ENCODE measurements around the gene SHLD2. TPM values are rescaled to one million over a fixed set of nuclear protein-coding genes. Genes with fewer than 3 reads are reported as not detected.
"Not testable (repeated sequence)": the region's sequence is repeated elsewhere in the genome, so short reads cannot be mapped to it uniquely, and the experiment has no call there.

Gene SHLD2
- total RNA-seq, 1 donor from 2014 or later = 18.4 TPM

DNA sequence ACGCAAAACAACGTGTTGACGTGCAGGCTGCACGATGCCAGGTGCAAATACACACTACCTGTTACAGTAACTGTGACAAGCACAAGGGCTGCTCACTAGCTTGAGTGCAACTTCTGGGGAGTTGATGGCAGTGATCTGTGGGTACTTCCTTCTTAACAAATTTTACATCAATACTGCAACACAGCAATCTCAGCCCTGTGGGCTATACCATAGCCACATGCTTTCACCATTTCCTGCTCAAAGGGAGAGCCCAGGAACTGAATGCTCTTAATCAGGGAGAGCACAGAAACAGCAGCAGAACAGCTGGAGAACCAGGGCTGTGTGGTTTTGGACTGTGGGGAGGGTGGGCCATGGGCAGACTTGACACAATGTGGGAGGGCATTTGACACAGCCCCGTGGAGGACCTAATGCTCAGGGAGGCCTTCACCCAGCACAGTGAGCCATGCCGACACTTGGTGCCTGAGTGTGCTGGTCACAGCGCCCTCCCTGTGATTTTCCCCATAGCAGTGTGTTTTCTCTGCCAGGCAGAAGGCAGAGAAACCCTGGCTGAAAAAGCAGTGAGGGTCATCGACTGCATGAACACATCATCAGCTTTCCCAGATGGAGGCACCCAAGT is 118.3 kb downstream of the SHLD2 start:
- not testable (repeated sequence) for DNase-seq (ENCODE audit: low spot score)

DNA sequence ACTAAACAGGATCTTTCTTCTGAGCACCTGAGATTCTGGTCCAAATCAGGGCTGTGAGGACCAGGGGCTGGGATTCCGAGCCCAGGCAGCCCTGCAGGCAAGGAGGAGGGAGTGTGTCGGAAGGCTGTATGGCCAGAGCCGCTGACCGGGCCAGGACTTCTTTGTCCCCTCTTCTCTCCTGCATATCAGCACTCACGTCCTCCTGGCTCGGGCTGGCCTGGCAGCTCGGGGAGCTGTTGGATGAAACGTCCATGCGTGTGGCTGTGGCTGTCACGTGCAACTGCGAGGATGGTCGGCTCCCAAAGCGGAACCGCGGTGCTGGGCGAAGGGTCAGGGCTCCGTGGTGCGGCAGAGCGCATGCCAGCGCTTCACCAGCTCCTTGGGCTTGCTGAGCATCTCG is 118.8 kb downstream of the SHLD2 start:
- not testable (repeated sequence) for DNase-seq (ENCODE audit: low spot score)

DNA sequence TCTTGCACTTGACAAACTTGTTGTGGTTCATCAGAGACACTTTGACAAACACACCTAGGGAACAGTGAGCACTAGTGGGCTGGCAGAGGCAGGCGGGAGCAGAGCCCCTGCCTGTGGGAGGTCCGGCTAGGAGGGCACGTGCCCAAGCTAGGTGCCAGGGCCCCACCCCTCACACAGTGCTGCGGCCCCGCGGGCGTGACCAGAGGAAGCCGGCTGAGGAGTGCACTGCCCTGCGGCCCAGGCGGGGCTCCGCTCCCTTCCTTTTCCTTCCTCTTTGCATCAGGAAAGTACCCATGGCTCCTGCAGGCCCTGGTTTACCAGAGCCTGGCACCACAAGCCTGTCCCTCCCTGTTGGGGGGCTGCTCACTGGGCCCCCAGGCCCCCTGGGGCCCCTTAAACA is 121.1 kb downstream of the SHLD2 start:
- not testable (repeated sequence) for DNase-seq (ENCODE audit: low spot score)

DNA sequence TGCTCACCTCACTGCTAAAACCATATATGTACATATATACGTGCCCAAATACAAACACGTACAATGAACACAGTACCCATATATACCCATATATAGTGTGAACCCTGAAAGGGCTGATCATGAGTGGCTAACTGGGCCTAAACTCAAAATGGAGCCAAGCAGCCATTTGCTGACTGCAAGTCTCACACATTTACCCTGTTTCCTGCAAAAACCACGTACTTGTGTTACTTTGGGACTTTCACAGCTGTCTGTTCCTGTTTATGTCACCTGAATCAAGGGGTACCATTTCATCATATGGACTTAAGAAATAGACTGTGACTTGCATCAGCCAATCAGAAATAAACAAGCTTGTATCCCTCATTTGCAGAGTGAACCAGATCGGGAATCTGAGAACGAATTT is 124.4 kb downstream of the SHLD2 start:
- DNase-seq (ENCODE audit: low spot score) = not testable (repeated sequence)

DNA sequence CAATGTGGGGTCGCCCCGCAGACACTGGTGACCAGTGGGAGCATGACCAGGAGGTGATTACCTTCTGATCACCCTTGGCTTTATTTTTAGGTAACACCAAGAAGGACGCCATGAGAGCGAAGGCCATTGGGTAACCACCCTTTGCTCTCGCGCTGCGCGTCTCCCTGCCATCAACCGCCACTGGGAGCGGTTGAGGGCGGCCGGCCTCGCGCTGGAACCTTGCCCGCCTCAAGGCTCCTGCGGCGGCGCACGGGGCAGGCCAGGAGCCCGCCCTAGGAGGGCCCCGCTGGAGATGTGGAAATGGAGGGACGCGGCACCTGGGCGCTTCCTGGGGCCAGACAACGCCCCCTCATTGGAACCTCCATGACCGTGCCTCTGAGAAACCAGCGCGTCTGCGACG is 127.8 kb downstream of the SHLD2 start:
- DNase-seq (ENCODE audit: low spot score) = not testable (repeated sequence)

DNA sequence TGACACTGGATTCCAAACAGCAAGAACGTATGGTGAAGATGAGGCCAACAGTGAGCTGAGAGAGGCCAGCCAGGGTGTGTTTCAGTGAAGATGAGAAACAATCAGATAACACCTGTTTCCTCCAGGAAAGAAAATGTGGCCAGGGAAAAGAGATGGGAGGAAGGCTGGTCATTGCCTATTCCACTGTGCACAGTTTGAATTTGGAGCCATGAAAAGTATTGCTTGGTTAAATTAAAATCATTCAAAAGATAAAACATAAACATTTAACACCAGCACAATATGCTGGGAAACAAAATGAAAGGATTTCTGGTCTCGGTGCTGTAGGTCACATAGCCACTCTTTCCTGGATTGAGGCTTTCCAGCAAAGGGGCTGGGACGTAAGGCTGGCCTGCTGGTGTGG is 130.1 kb downstream of the SHLD2 start, which contains the start of gene NUTM2A:
Gene NUTM2A, plus strand, starts transcription at position 301 of the 400 bp plus-strand sequence. CDS start 383 bp downstream, outside the sequence.
- DNase-seq (ENCODE audit: low spot score) = not testable (repeated sequence)

DNA sequence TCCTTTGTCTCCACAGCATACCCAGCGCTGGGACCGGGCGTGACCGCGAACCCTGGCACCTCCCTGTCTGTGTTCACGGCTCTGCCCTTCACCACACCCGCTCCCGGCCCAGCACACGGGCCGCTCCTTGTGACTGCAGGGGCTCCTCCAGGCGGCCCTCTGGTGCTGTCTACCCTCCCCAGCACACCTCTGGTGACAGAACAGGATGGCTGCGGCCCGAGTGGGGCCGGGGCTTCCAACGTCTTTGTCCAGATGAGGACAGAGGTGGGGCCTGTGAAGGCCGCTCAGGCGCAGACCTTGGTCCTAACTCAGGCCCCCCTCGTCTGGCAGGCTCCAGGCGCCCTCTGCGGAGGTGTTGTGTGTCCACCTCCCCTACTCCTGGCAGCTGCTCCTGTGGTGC is 133.2 kb downstream of the SHLD2 start:
- not testable (repeated sequence) for DNase-seq (ENCODE audit: low spot score)

DNA sequence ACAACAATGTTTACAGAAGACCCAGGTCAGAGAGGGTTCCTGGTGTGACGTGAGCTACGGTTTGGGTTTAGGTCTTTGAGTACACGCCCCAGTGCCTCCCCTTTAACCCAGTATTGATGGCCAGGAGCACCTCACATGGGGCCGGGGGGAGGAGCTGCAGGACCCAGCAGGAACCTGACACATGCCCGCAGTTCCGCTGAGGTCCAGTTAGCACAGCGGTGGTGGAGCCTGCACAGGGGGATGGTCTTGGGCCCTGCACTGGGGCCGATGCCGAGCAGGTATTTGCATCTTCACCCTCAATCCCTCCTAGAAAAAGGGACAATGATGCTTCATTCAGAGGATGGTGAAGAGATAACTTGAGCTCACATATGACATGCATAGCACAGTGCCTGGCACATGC is 134.2 kb downstream of the SHLD2 start:
- not testable (repeated sequence) for DNase-seq (ENCODE audit: low spot score)

DNA sequence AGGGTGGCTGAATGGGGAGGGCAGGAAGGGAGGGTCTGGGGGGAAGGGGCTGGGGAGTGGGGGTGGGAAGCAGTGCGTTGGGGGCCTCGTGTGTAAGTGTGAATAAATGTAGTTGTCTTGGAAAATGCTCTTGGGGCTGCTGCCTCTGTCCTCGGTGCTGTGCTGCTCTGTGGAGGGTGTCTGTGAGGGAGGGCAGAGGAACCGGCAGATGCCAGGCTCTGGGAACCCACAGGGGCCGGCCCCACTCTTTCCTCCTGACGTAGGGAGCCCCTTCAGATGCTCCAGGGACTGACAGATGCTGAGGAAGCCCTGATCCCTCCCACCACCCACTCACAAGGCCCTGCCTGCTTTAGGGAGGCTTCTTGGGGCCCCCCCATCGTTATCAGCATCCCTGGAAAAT is 139.8 kb downstream of the SHLD2 start:
- not testable (repeated sequence) for DNase-seq (ENCODE audit: low spot score)

DNA sequence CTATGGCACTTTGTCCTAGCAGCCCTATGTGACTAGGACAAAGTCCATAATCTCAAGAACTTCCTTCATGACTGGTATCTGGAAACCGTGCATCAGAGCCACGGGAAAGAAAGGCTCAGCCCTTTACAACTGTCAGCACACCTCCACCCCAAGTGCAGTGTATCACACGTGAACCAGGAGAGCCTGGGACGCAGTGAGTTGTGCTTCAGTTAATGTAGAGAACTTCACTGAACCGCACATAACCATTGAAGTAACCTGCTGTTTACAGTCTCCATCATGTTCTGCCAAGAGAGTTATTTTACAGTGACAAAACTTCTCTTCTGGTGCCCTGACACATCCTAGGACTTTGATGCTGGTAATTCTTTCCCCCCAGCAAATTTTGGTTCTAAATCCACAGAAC is 142.2 kb downstream of the SHLD2 start:
- not testable (repeated sequence) for DNase-seq (ENCODE audit: low spot score)

DNA sequence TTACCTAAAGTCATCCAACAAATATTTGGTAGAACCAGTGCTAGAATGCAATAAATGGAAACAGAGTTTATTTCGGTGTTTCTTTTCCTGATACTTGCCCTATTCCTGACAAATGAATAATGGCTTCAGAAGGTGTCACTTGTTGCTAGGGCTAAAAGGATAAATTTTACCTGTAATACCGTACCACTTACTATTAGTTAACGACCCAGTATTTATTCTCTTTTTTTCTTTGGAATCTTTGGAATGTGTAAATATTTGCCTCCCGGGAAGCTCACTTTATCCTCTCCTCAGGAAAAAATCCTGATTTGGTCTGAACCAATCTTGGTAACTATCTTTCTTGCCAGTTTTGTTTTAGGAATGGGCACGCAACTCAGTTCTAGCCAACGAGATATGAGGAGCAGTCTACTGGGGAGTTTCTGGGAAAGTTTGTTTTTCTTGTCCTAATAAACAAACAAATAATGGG is 144.4 kb downstream of the SHLD2 start:
- DNase-seq (ENCODE audit: low spot score) = not testable (repeated sequence)

Other genes with a start within 250 kb of the SHLD2 start
- gene MMRN2, start 137.6 kb upstream of the SHLD2 start, total RNA-seq = 17.4 TPM
- gene SNCG, start 136.6 kb upstream of the SHLD2 start, total RNA-seq = 15.8 TPM
- gene ADIRF, start 126.7 kb upstream of the SHLD2 start, total RNA-seq = 25.4 TPM
- gene FAM25A, start 74.9 kb upstream of the SHLD2 start, total RNA-seq = not detected
- gene GLUD1, start 363 bp upstream of the SHLD2 start, total RNA-seq = 126 TPM
- 0.58 TPM for gene NUTM2A, start 130.2 kb downstream of the SHLD2 start, total RNA-seq

Data from mucosa of gallbladder (tissue), 1 donor.